Mucosa of descending colon (tissue), 3 donors: ENCODE data around the gene ECHDC3. TPM values are rescaled to one million over a fixed set of nuclear protein-coding genes. Genes with fewer than 3 reads are reported as not detected.

ENCODE experiments used
- ATAC-seq: fragments of 200-7000 bp; cut with Tn5 transposase; one replicate; pipeline ENCODE4 v1.9.1; 2020; ENCODE audit warnings: mild to moderate bottlenecking, moderate library complexity
- DNase-seq, 3 donors: peaks; one replicate each; pipeline ENCODE4 v3.0.0-alpha.2; 2020
- H3K36me3 ChIP-seq: fragments of 200-600 bp; one replicate; pipeline ENCODE4 v1.8.0; 2021; ENCODE audit warnings: low read depth, mild to moderate bottlenecking
- H3K4me1 ChIP-seq: fragments of 200-600 bp; one replicate; pipeline ENCODE4 v1.8.0; 2021; ENCODE audit warnings: low read depth, mild to moderate bottlenecking
- H3K4me3 ChIP-seq: fragments of 200-600 bp; one replicate; pipeline ENCODE4 v1.8.0; 2021; ENCODE audit warnings: mild to moderate bottlenecking
- H3K9me3 ChIP-seq: fragments of 200-600 bp; one replicate; pipeline ENCODE4 v1.8.0; 2021; ENCODE audit warnings: mild to moderate bottlenecking
- CTCF ChIP-seq: fragments of 200-600 bp; IDR thresholded peaks from one replicate; pipeline ENCODE4 v1.8.0; 2022; ENCODE audit warnings: antibody characterized with exemption, mild to moderate bottlenecking
- intact Hi-C, 2 donors: fragments of 100-400 bp; cut with DNase I in 1 of 2; cut with micrococcal nuclease in 1 of 2; formaldehyde crosslinking; loops; one replicate each; pipeline versions ENCODE4 v1.11.0 to v1.11.1; 2022; cut with DNase I, micrococcal nuclease
- total RNA-seq, 3 donors: library from RNA; stranded (reverse); fragmentation: NEBNext Ultra II Directional in 2 of 3; extraction: Animal tissue kit (Norgen Biotek cat#: 25700) in 2 of 3; gene quantifications; one replicate each; pipeline versions ENCODE4 v1.2.1 to v1.2.4, GENCODE V29; 2021 to 2023
- donor health status: DM: no; HTN: no; CAD: no; lungs with moderate emphysema.
- donor health status: DM: no; HTN: no; CAD: no.
- donor health status: DM: no; HTN: yes; CAD: no.

Gene ECHDC3
- total RNA-seq, 3 donors from 2014 or later, result 0.43 to 9.4 (median 1.3) TPM

GRCh38 chr10:11796474-11796873 lies 54.3 kb downstream of the ECHDC3 start:
- ATAC-seq (no peak), DNase-seq (no peak)
- H3K9me3 ChIP-seq, result no peaks in the 10 kb centered on the region
- H3K36me3 ChIP-seq, result no peaks in the 10 kb centered on the region
- no peaks in the 10 kb centered on the region for H3K4me1 ChIP-seq
- TF ChIP-seq CTCF, result no peak
- no peak overlapping the region for H3K4me3 ChIP-seq
- intact Hi-C loops, result no loop called here

GRCh38 chr10:11797281-11797680 lies 55.1 kb downstream of the ECHDC3 start:
- no peak for TF ChIP-seq CTCF
- intact Hi-C loops, result no loop called here
- H3K4me3 ChIP-seq, result no peak overlapping the region
- no peaks in the 10 kb centered on the region for H3K36me3 ChIP-seq
- H3K4me1 ChIP-seq, result no peaks in the 10 kb centered on the region
- ATAC-seq (no peak), DNase-seq (no peak)
- no peaks in the 10 kb centered on the region for H3K9me3 ChIP-seq

- Histone ChIP-seq H3K4me1 (no peaks in the 10 kb centered on the region), H3K36me3 (no peaks in the 10 kb centered on the region), H3K4me3 (no peak overlapping the region), H3K9me3 (no peaks in the 10 kb centered on the region)
- ATAC-seq, result no peak
- TF ChIP-seq CTCF, result no peak
- intact Hi-C loops, result no loop called here
- no peak for DNase-seq
Measured at GRCh38 chr10:11797847-11798633, 55.9 kb downstream of the ECHDC3 start.

- ATAC-seq, result no peak
- H3K9me3 ChIP-seq, result no peaks in the 10 kb centered on the region
- no peak overlapping the region for H3K4me3 ChIP-seq
- no peaks in the 10 kb centered on the region for H3K36me3 ChIP-seq
- H3K4me1 ChIP-seq, result no peaks in the 10 kb centered on the region
- TF ChIP-seq CTCF, result no peak
- intact Hi-C loops, result no loop called here
- no peak for DNase-seq
Measured at GRCh38 chr10:11798845-11799735, 56.9 kb downstream of the ECHDC3 start.

GRCh38 chr10:11799736-11800080 lies 57.5 kb downstream of the ECHDC3 start:
- no peak for TF ChIP-seq CTCF
- H3K9me3 ChIP-seq, result no peaks in the 10 kb centered on the region
- ATAC-seq (no peak), DNase-seq (no peak)
- no peak overlapping the region for H3K4me3 ChIP-seq
- H3K4me1 ChIP-seq, result no peaks in the 10 kb centered on the region
- intact Hi-C loops, result no loop called here
- H3K36me3 ChIP-seq, result no peaks in the 10 kb centered on the region
